ENCODE data around the gene RIMBP2.

The RIMBP2 gene

GRCh38 chr12:130683080-130683479 is 33.0 kb downstream of the RIMBP2 start:
- no peak overlapping the region for H3K4me3 ChIP-seq
- H3K27ac ChIP-seq, result no peak overlapping the region
- no peak for TF ChIP-seq CTCF (IDR thresholded peaks at IDR 0.05)
- no peak for DNase-seq (ENCODE audit: low spot score)

GRCh38 chr12:130680451-130680990 is 35.6 kb downstream of the RIMBP2 start:
- no peak for TF ChIP-seq CTCF (IDR thresholded peaks at IDR 0.05)

GRCh38 chr12:130677957-130678558 is 38.0 kb downstream of the RIMBP2 start:
- no peak for TF ChIP-seq CTCF (IDR thresholded peaks at IDR 0.05)
- Histone ChIP-seq H3K27ac (no peak overlapping the region), H3K4me3 (no peak overlapping the region)
- no peak for DNase-seq (ENCODE audit: low spot score)

More at GRCh38 chr12:130680451-130680990, 35.6 kb downstream of the RIMBP2 start:
- no peak overlapping the region for H3K27ac ChIP-seq
- no peak overlapping the region for H3K4me3 ChIP-seq
- no peak for DNase-seq (ENCODE audit: low spot score)

- DNase-seq (ENCODE audit: low spot score), result no peak
- H3K4me3 ChIP-seq, result no peak overlapping the region
- no peak overlapping the region for H3K27ac ChIP-seq
- no peak for TF ChIP-seq CTCF (IDR thresholded peaks at IDR 0.05)
Measured at GRCh38 chr12:130675791-130676190, 40.3 kb downstream of the RIMBP2 start.

- no peak overlapping the region for H3K4me3 ChIP-seq
- no peak overlapping the region for H3K27ac ChIP-seq
- DNase-seq (ENCODE audit: low spot score), result no peak
- TF ChIP-seq CTCF (IDR thresholded peaks at IDR 0.05), result no peak
Measured at GRCh38 chr12:130675121-130675520, 41.0 kb downstream of the RIMBP2 start.

GRCh38 chr12:130674676-130675075 is 41.4 kb downstream of the RIMBP2 start:
- no peak for TF ChIP-seq CTCF (IDR thresholded peaks at IDR 0.05)
- Histone ChIP-seq H3K4me3 (no peak overlapping the region), H3K27ac (no peak overlapping the region)
- no peak for DNase-seq (ENCODE audit: low spot score)

GRCh38 chr12:130673036-130673705 is 42.9 kb downstream of the RIMBP2 start:
- no peak overlapping the region for H3K27ac ChIP-seq
- TF ChIP-seq CTCF (IDR thresholded peaks at IDR 0.05), result no peak
- DNase-seq (ENCODE audit: low spot score), result no peak
- no peak overlapping the region for H3K4me3 ChIP-seq
